Muscle of leg (tissue), 11 donors: ENCODE results near the gene LRRC32. TPM values are rescaled to one million over a fixed set of nuclear protein-coding genes. Genes with fewer than 3 reads are reported as not detected.
A peak's percentile ranks its signal among the peaks of the same experiment; 100 is the strongest.
"Not testable (repeated sequence)": the region's sequence is repeated elsewhere in the genome, so short reads cannot be mapped to it uniquely, and the experiment has no call there.

Experiments used
- DNase-seq: peaks from one replicate; pipeline ENCODE4 v3.0.0; 2013
- H3K27ac ChIP-seq: one replicate; pipeline ENCODE4 v1.5.1; 2013; ENCODE audit warnings: mild to moderate bottlenecking, low read length, control low read depth
- H3K27me3 ChIP-seq: one replicate; pipeline ENCODE4 v1.6.1; 2013; ENCODE audit warnings: low read length; ENCODE audit not compliant: control insufficient read depth, insufficient read depth
- H3K36me3 ChIP-seq: one replicate; pipeline ENCODE4 v1.6.1; 2013; ENCODE audit warnings: low read length; ENCODE audit not compliant: control insufficient read depth, insufficient read depth
- H3K4me1 ChIP-seq: one replicate; pipeline ENCODE4 v1.6.1; 2013; ENCODE audit warnings: low read length; ENCODE audit not compliant: control insufficient read depth, insufficient read depth
- H3K4me3 ChIP-seq: one replicate; pipeline ENCODE4 v1.5.1; 2013; ENCODE audit warnings: low read length, control low read depth
- H3K9me3 ChIP-seq: replicated peaks from 2 replicates; pipeline ENCODE4 v1.6.1; 2013; ENCODE audit warnings: low read depth, low read length; ENCODE audit not compliant: control insufficient read depth
- WGBS: methylation state at CpG from one replicate; pipeline ENCODE4 v1.1.5; 2013; ENCODE audit warnings: missing lambda C conversion rate; ENCODE audit not compliant: insufficient coverage; 5-methylcytosine and 5-hydroxymethylcytosine counted together
- polyA plus RNA-seq, 8 donors: library from polyadenylated mRNA; unstranded; fragments of 120-200 nt; gene quantifications; one replicate each; pipeline versions ENCODE4 v1.2.1 to v1.2.3, GENCODE V29; 2013; ENCODE audit warnings: inconsistent platforms in 1 of 8, low replicate concordance in 1 of 8; ENCODE audit not compliant: insufficient read length in 8 of 8, insufficient read depth in 1 of 8
- total RNA-seq: library from RNA; stranded (reverse); fragments of 120-200 nt; gene quantifications from one replicate; pipeline ENCODE4 v1.2.4, GENCODE V29; 2013

The LRRC32 gene
- total and polyA plus RNA-seq, 9 donors = 21.8 to 37.5 (median 31.8) TPM

DNA sequence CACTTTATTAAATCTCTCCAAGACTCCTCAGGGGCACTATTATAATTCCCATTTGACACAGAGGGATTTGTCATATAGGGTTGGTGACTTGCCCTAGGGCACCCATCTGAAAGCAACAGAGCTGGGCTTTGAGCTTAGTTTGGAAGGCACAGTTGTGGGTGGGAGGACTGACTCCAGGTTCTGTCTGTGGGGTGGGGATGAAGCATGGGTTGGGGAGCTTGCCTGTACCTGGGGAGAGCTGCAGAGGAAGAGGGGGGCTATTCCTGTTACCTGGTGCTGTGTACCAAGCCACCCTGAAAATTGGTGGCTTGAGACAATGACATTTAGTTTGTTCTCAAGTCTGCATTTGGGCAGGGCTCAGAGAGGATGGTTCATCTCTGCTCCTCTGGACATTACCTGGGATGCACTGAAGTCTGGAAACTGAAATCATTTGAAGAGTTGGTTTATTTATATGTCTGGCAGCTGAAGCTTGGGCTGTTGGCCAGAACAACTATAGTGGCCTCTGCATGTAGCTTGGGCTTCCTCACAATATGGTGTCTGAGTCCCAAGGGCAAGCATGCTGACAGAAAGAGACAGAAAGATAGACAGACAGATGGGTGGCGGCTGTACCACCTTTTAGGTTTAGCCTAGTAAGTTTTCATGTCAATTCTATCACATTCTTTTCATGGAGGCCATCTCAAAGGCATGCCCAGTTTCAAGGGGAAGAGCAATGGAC, 44.9 kb downstream of the LRRC32 start:
- WGBS = no CpG with 5 or more reads among the region's 1 CpG
- Histone ChIP-seq H3K4me3 (no peak overlapping the region), H3K36me3 (no peaks in the 10 kb centered on the region), H3K9me3 (peaks cover 6% of the 10 kb centered on the region), H3K27me3 (no peaks in the 10 kb centered on the region), H3K27ac (no peak overlapping the region), H3K4me1 (peaks cover 26% of the 10 kb centered on the region)
- DNase-seq = no peak

DNA sequence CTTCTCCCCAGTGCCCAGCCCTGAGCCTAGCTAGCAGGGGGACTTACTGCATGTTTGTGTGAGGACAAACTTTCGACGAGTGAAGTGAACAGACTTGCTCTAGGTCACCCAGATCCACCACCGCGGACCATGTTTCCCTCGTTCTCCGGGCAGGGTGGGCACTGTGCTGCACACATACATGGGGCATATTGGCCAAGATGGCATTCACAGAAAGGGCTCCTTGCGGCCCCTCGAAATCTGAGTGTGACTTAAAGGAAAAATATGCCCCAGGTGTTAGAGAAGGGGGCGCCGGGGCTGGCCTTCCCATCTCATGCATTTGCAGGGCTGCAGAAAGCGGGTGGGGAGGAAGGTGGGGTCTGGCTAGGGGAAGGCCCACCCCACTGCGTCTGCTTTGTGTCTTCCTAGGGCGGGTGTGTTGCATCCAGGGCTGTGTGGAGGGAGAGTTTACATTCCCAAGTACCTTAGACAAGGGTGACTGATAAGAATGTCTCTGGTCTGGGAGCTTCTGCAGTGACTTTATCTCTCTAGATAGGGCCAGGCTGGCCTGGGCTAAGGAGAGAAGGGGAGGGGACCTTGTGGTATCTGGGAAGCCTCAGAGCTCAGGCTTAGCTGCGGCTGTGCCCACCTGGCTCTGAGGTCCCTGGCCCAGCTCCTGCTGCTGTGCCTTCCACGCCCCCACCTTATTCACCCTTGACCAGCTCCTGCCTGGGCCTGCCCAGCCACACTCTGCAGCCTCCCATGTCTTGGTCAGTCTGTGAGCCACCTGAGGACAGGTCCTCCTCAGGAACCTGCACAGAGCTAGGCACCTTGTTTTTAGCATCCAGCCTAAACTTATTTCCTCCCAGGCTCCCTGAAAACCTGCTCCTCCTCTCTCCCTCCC, 45.8 kb downstream of the LRRC32 start:
- H3K27me3 ChIP-seq = no peaks in the 10 kb centered on the region
- H3K4me1 ChIP-seq = peaks cover 19% of the 10 kb centered on the region
- H3K9me3 ChIP-seq = peaks cover 6% of the 10 kb centered on the region
- H3K27ac ChIP-seq = no peak overlapping the region
- H3K36me3 ChIP-seq = no peaks in the 10 kb centered on the region
- no peak overlapping the region for H3K4me3 ChIP-seq
- no peak for DNase-seq
- WGBS = 90% methylated on average over 12 of the region's 15 CpGs

DNA sequence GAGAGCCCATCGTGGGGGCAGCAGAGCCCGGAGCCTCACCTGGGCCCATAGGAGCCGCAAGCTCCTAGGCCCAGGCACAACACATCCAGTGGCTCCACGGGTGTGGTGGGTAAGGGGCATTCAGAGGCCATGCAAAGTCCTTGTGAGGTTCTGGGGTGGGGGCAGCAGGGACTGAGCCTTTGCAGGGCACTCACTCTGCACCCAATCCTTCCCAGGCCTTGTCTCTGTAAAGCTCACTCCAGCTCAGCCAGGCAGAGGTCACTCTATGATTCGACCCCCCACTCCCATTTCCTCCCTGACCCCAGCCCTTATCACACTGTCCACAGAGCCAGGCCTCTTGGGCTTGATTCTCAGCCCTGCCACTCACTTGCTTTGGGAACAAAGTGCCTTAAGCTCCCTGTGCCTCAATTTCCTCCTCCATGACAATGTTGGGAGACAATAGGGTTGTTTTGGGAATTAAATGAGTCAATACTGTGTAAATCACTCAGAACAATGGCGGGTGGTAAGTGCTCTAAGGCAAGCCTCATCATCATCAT, 46.6 kb downstream of the LRRC32 start:
- WGBS = 97% methylated on average over 4 of the region's 6 CpGs
- Histone ChIP-seq H3K4me1 (peaks cover 11% of the 10 kb centered on the region), H3K36me3 (no peaks in the 10 kb centered on the region), H3K27me3 (no peaks in the 10 kb centered on the region), H3K4me3 (no peak overlapping the region), H3K27ac (no peak overlapping the region), H3K9me3 (peaks cover 6% of the 10 kb centered on the region)
- no peak for DNase-seq

DNA sequence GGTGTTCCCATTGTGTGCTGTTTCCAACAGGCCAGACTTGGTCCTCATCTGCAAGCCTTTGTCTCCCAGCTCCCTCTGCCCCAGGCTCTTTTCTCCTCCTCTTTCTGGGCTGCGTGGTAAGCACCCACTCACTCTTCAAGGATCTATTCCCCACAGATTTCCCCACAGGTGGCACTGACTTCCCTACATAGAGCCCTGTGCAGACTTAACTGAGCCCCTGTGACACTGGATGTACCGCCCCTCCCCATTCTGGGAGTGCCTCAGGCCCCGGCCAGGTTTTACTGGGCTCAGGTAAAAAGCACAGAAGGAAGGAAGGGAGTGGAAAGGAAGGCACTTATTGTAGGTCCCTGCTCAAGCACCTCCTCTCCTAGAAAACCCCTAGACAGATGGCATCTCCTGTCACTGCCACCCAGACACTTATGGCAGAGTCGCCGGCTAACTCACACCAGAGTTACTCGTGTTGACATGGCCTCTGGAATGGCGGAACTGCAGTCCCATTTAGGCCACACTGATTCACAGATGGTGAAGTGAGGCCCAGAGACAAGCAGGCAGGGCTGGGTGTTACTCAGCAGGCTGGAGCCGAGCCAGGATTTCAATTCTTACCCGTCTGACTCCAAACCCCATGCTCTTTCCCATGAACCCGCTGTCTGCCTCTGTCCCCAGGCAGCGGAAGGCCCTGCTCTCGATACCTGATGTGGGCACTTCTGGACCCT, 47.2 kb downstream of the LRRC32 start:
- peaks cover 8% of the 10 kb centered on the region for H3K4me1 ChIP-seq
- 83% methylated on average over 8 of the region's 12 CpGs for WGBS
- no peak overlapping the region for H3K27ac ChIP-seq
- peaks cover 9% of the 10 kb centered on the region for H3K9me3 ChIP-seq
- H3K36me3 ChIP-seq = no peaks in the 10 kb centered on the region
- H3K4me3 ChIP-seq = no peak overlapping the region
- DNase-seq = no peak
- no peaks in the 10 kb centered on the region for H3K27me3 ChIP-seq

DNA sequence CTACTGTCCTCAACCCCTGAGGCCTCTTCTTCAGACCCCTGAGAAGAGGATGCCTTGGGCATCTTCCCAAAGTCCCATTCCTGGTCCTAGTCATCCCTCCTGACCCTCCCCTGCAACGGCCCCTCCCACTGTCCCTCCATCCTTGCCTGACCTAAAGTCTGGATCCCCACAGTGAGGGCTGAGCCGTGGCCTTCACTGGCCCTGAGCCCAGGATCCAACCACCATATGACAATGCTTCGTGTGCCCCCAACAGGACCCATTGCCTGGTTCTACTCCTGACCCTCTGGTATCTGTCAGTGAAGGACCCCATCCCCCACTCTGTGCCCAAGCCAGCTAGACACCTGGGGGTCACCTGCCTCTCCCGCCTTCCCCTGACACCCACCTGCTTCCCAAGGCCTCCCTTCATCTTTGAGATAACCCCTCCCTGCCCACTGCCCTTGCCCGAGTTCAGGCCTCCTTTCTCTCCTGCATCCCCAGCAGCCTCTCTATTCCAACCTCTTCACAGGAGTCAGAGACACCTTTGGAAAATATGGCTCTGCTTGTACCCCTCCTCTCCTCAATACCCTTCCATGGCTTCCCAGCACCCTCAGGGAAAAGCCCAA, 48.0 kb downstream of the LRRC32 start:
- WGBS = 89% methylated on average over 5 of the region's 5 CpGs

DNA sequence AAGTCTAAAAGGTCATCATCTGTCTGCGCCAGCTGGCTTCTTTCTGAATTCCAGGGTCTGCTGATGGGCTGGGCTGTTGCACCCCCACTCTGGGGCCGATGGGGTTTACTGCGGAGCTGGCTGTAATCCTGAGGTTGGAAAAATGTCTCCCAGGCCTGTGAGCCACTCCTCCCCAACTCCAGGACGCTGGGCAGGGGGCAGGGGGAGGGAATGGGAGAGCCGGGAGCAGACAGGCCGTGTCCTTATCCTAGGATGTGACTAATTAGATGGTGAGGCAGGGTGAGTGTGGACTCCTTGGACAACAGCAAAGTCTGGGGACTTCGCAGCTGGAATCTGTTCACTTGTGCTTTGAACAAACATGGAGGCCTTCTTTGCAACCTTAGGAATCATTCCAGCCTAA, 48.7 kb downstream of the LRRC32 start:
- H3K4me3 ChIP-seq = no peak overlapping the region
- peaks cover 11% of the 10 kb centered on the region for H3K9me3 ChIP-seq
- H3K27ac ChIP-seq = no peak overlapping the region
- no peaks in the 10 kb centered on the region for H3K36me3 ChIP-seq
- peak; percentile 53 for DNase-seq
- no peaks in the 10 kb centered on the region for H3K27me3 ChIP-seq
- H3K4me1 ChIP-seq = peaks cover 19% of the 10 kb centered on the region
- WGBS = 40% methylated on average over 3 of the region's 7 CpGs

More for the DNA sequence above, 48.0 kb downstream of the LRRC32 start:
- Histone ChIP-seq H3K27me3 (no peaks in the 10 kb centered on the region), H3K9me3 (peaks cover 11% of the 10 kb centered on the region), H3K4me1 (peaks cover 12% of the 10 kb centered on the region), H3K27ac (no peak overlapping the region), H3K36me3 (no peaks in the 10 kb centered on the region), H3K4me3 (no peak overlapping the region)
- no peak for DNase-seq

DNA sequence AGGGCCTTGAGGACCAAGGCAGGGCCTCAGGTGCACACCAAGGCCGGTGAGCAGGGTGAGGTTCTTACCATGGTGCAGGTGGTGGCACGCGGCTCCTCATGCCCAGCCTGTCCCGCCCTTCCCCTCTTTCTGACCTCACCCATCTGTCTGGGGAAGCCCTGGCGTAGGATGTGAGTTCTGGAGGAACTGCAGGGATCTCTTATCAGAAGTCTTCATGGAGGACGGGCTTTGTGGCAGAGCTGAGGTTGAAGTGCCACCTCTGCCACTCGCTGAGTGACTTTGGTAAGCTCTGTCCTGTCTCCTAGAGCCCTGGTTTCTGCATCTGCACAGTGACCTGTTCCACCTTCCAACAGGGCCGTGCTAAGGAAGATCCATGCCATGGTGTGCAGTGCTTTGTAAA, 49.1 kb downstream of the LRRC32 start:
- no peaks in the 10 kb centered on the region for H3K36me3 ChIP-seq
- H3K9me3 ChIP-seq = peaks cover 11% of the 10 kb centered on the region
- H3K4me3 ChIP-seq = no peak overlapping the region
- WGBS = 67% methylated on average over 3 of the region's 8 CpGs
- no peak for DNase-seq
- H3K27ac ChIP-seq = no peak overlapping the region
- no peaks in the 10 kb centered on the region for H3K27me3 ChIP-seq
- peaks cover 21% of the 10 kb centered on the region for H3K4me1 ChIP-seq

DNA sequence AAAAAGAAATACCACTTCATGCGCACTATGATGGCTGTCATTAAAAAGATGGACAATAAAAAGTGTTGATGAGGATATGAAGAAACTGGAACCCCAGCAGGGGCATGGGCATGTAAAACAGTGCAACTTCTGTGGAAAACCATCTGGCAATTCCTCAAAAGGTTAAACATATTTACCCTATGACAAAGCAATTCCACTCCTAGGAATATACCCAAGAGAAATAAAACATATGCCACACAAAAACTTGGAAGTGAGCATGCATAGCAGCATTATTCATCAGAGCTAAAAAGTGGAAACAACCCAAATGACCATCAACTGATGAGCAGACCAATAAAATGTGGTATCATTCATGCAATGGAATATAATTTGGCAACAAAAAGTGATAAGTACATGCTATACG, 50.1 kb downstream of the LRRC32 start:
- no CpG with 5 or more reads among the region's 2 CpGs for WGBS
- H3K9me3 ChIP-seq = peaks cover 5% of the 10 kb centered on the region
- no peak overlapping the region for H3K27ac ChIP-seq
- H3K4me3 ChIP-seq = no peak overlapping the region
- no peaks in the 10 kb centered on the region for H3K36me3 ChIP-seq
- DNase-seq = no peak
- peaks cover 30% of the 10 kb centered on the region for H3K4me1 ChIP-seq
- H3K27me3 ChIP-seq = no peaks in the 10 kb centered on the region

DNA sequence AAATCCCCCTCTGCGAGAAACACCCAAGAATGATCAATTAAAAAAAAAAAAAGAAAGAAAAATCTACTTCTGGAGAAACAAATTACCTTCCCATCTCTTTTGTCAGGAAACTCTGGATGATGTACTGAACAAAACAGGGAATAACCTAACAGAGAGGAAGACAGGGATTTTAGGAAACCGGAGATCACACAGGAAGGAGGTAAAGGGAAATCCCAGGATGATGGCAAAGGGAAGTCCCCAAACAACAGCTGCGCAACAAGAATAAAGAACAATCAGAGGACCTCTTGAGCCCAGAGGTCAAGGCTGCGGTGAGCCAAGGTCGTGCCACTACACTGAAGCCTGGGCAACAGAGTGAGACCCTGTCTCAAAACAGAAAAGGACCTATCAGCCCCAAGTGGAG, 50.7 kb downstream of the LRRC32 start:
- no CpG with 5 or more reads among the region's 5 CpGs for WGBS
- H3K9me3 ChIP-seq, DNase-seq, H3K27ac ChIP-seq, H3K36me3 ChIP-seq, H3K27me3 ChIP-seq, H3K4me3 ChIP-seq: not testable (repeated sequence)
- peaks cover 37% of the 10 kb centered on the region for H3K4me1 ChIP-seq
